ENCODE measurements around the gene ZNF283. TPM values are rescaled to one million over a fixed set of nuclear protein-coding genes. Genes with fewer than 3 reads are reported as not detected.

ZNF283 gene
- total RNA-seq, result 1 to 10 TPM; 5.2 to 8.1 TPM

- Mint-ChIP-seq H3K4me1 (ENCODE audit: low read depth) (peaks cover 16% of the 10 kb centered on the region), H3K4me3 (peak within 1 kb of the TSS; percentile 88), H3K9me3 (peaks cover 8% of the 10 kb centered on the region), H3K27ac (peak within 1 kb of the TSS; percentile 54), H3K36me3 (peaks cover 34% of the 10 kb centered on the region), H3K27me3 (no peaks in the 10 kb centered on the region)
- ChIA-PET POLR2A (interaction anchor here (0.7 kb wide), 1 partner anchor 1089 kb away, joined by 3 read pairs; no protein-coding TSS in a partner anchor), CTCF (interaction anchor here (0.6 to 1.6 kb wide), 3 partner anchors 18 to 673 kb away, joined by 3 to 4 read pairs (median 4); partner anchors contain the start of gene ZNF180)
- intact Hi-C loops (cut with micrococcal nuclease), result loop anchor here (1.0 to 2.0 kb wide), 5 partner anchors 74 to 674 kb away; partner anchors contain the start of genes ZNF180, ZNF221, ZNF284 and ZNF45
- peak; percentile 92 for DNase-seq
Measured at GRCh38 chr19:43826787-43827754, at the start of gene ZNF283. Gene ZNF283, plus strand, starts transcription at chr19:43827321. Its CDS starts 6,184 bp downstream, at chr19:43833505.

- H3K4me3 Mint-ChIP-seq, result peak overlapping the region; percentile 80
- H3K27ac Mint-ChIP-seq, result peak overlapping the region; percentile 92
- intact Hi-C loops (cut with micrococcal nuclease), result no loop called here
- no peak for DNase-seq
- CTCF ChIA-PET, result interaction anchor here (0.9 to 8.3 kb wide), 6 partner anchors 13 to 110 kb away, joined by 3 to 175 read pairs (median 8); no protein-coding TSS in a partner anchor
- H3K27me3 Mint-ChIP-seq, result no peaks in the 10 kb centered on the region
- peaks cover 61% of the 10 kb centered on the region for H3K4me1 Mint-ChIP-seq (ENCODE audit: low read depth)
- no peaks in the 10 kb centered on the region for H3K9me3 Mint-ChIP-seq
- peaks cover 48% of the 10 kb centered on the region for H3K36me3 Mint-ChIP-seq
- POLR2A ChIA-PET, result interaction anchor here (7.0 to 7.1 kb wide), 2 partner anchors 11 to 25 kb away, joined by 82 to 127 read pairs; partner anchors contain the start of gene SMG9
Measured at GRCh38 chr19:43778651-43779050, 48.5 kb upstream of the ZNF283 start.

- peak overlapping the region; percentile 92 for H3K27ac Mint-ChIP-seq
- H3K27me3 Mint-ChIP-seq, result no peaks in the 10 kb centered on the region
- peaks cover 64% of the 10 kb centered on the region for H3K4me1 Mint-ChIP-seq (ENCODE audit: low read depth)
- intact Hi-C loops (cut with micrococcal nuclease), result no loop called here
- no peak for DNase-seq
- peaks cover 45% of the 10 kb centered on the region for H3K36me3 Mint-ChIP-seq
- H3K9me3 Mint-ChIP-seq, result no peaks in the 10 kb centered on the region
- CTCF ChIA-PET, result interaction anchor here (0.9 to 8.3 kb wide), 6 partner anchors 13 to 111 kb away, joined by 3 to 175 read pairs (median 8); no protein-coding TSS in a partner anchor
- H3K4me3 Mint-ChIP-seq, result peak overlapping the region; percentile 80
- POLR2A ChIA-PET, result interaction anchor here (0.6 to 7.1 kb wide), 3 partner anchors 12 to 33 kb away, joined by 6 to 127 read pairs (median 82); partner anchors contain the start of gene SMG9
Measured at GRCh38 chr19:43779147-43779819, 47.8 kb upstream of the ZNF283 start.

- CTCF ChIA-PET, result interaction anchor here (0.7 to 8.3 kb wide), 5 partner anchors 14 to 111 kb away, joined by 3 to 175 read pairs (median 9); no protein-coding TSS in a partner anchor
- Mint-ChIP-seq H3K27me3 (no peaks in the 10 kb centered on the region), H3K4me3 (peak overlapping the region; percentile 80), H3K36me3 (peaks cover 42% of the 10 kb centered on the region), H3K4me1 (ENCODE audit: low read depth) (peaks cover 70% of the 10 kb centered on the region), H3K9me3 (no peaks in the 10 kb centered on the region), H3K27ac (peak overlapping the region; percentile 92)
- peak; percentile 38 for DNase-seq
- intact Hi-C loops (cut with micrococcal nuclease), result loop anchor here (10.0 kb wide), 1 partner anchor 315 kb away; the partner anchor contains the start of gene LYPD3
- POLR2A ChIA-PET, result interaction anchor here (0.6 to 7.1 kb wide), 5 partner anchors 13 to 111 kb away, joined by 6 to 127 read pairs (median 14); partner anchors contain the start of gene SMG9
Measured at GRCh38 chr19:43779820-43780219, 47.3 kb upstream of the ZNF283 start.

GRCh38 chr19:43780706-43781525, 46.2 kb upstream of the ZNF283 start, which contains the start of gene KCNN4:
Gene KCNN4, minus strand, starts transcription at chr19:43780973. Its CDS starts 112 bp downstream, at chr19:43780861.
- intact Hi-C loops (cut with micrococcal nuclease), result loop anchor here (1.0 to 10.0 kb wide), 5 partner anchors 16 to 316 kb away; partner anchors contain the start of genes LYPD3 and SMG9
- H3K4me1 Mint-ChIP-seq (ENCODE audit: low read depth), result peaks cover 67% of the 10 kb centered on the region
- peaks cover 32% of the 10 kb centered on the region for H3K36me3 Mint-ChIP-seq
- H3K9me3 Mint-ChIP-seq, result no peaks in the 10 kb centered on the region
- H3K27me3 Mint-ChIP-seq, result no peaks in the 10 kb centered on the region
- DNase-seq, result peak; percentile 91
- ChIA-PET CTCF (interaction anchor here (0.6 to 8.3 kb wide), 6 partner anchors 15 to 334 kb away, joined by 3 to 175 read pairs (median 12); no protein-coding TSS in a partner anchor), POLR2A (interaction anchor here (0.5 to 7.1 kb wide), 9 partner anchors 9 to 720 kb away, joined by 3 to 127 read pairs (median 3); partner anchors contain the start of genes SMG9 and ZNF180)
- H3K4me3 Mint-ChIP-seq, result peak within 1 kb of the TSS; percentile 80
- H3K27ac Mint-ChIP-seq, result peak within 1 kb of the TSS; percentile 92

- peak; percentile 77 for DNase-seq
- ChIA-PET POLR2A (interaction anchor here (0.5 to 7.1 kb wide), 6 partner anchors 15 to 376 kb away, joined by 3 to 127 read pairs (median 12); partner anchors contain the start of gene SMG9), CTCF (interaction anchor here (1.1 to 8.3 kb wide), 4 partner anchors 16 to 36 kb away, joined by 3 to 175 read pairs (median 18); no protein-coding TSS in a partner anchor)
- peaks cover 58% of the 10 kb centered on the region for H3K4me1 Mint-ChIP-seq (ENCODE audit: low read depth)
- H3K27me3 Mint-ChIP-seq, result no peaks in the 10 kb centered on the region
- peaks cover 27% of the 10 kb centered on the region for H3K36me3 Mint-ChIP-seq
- H3K27ac Mint-ChIP-seq, result peak overlapping the region; percentile 92
- no peaks in the 10 kb centered on the region for H3K9me3 Mint-ChIP-seq
- intact Hi-C loops (cut with micrococcal nuclease), result loop anchor here (1.0 to 10.0 kb wide), 5 partner anchors 16 to 317 kb away; partner anchors contain the start of genes LYPD3 and SMG9
- peak overlapping the region; percentile 80 for H3K4me3 Mint-ChIP-seq
Measured at GRCh38 chr19:43781630-43782310, 45.4 kb upstream of the ZNF283 start.

- intact Hi-C loops (cut with micrococcal nuclease), result loop anchor here (10.0 kb wide), 1 partner anchor 317 kb away; the partner anchor contains the start of gene LYPD3
- no peaks in the 10 kb centered on the region for H3K9me3 Mint-ChIP-seq
- H3K4me1 Mint-ChIP-seq (ENCODE audit: low read depth), result peaks cover 53% of the 10 kb centered on the region
- CTCF ChIA-PET, result interaction anchor here (1.1 to 8.3 kb wide), 4 partner anchors 16 to 36 kb away, joined by 3 to 175 read pairs (median 18); no protein-coding TSS in a partner anchor
- H3K4me3 Mint-ChIP-seq, result peak overlapping the region; percentile 33
- DNase-seq, result no peak
- POLR2A ChIA-PET, result interaction anchor here (1.2 to 7.1 kb wide), 5 partner anchors 15 to 114 kb away, joined by 3 to 127 read pairs (median 14); partner anchors contain the start of gene SMG9
- H3K27me3 Mint-ChIP-seq, result no peaks in the 10 kb centered on the region
- H3K27ac Mint-ChIP-seq, result peak overlapping the region; percentile 92
- H3K36me3 Mint-ChIP-seq, result peaks cover 23% of the 10 kb centered on the region
Measured at GRCh38 chr19:43782311-43782660, 44.8 kb upstream of the ZNF283 start.

- peaks cover 51% of the 10 kb centered on the region for H3K4me1 Mint-ChIP-seq (ENCODE audit: low read depth)
- H3K4me3 Mint-ChIP-seq, result peak overlapping the region; percentile 75
- intact Hi-C loops (cut with micrococcal nuclease), result loop anchor here (10.0 kb wide), 1 partner anchor 318 kb away; the partner anchor contains the start of gene LYPD3
- POLR2A ChIA-PET, result interaction anchor here (1.2 kb wide), 1 partner anchor 38 kb away, joined by 3 read pairs; no protein-coding TSS in a partner anchor
- CTCF ChIA-PET, result interaction anchor here (3.0 to 8.3 kb wide), 2 partner anchors 16 to 17 kb away, joined by 27 to 175 read pairs; no protein-coding TSS in a partner anchor
- H3K27ac Mint-ChIP-seq, result peak overlapping the region; percentile 92
- peaks cover 22% of the 10 kb centered on the region for H3K36me3 Mint-ChIP-seq
- no peaks in the 10 kb centered on the region for H3K9me3 Mint-ChIP-seq
- DNase-seq, result no peak
- no peaks in the 10 kb centered on the region for H3K27me3 Mint-ChIP-seq
Measured at GRCh38 chr19:43782689-43783231, 44.4 kb upstream of the ZNF283 start.

- Mint-ChIP-seq H3K4me3 (peak overlapping the region; percentile 75), H3K36me3 (peaks cover 15% of the 10 kb centered on the region), H3K9me3 (no peaks in the 10 kb centered on the region), H3K27me3 (no peaks in the 10 kb centered on the region), H3K27ac (peak overlapping the region; percentile 96), H3K4me1 (ENCODE audit: low read depth) (peaks cover 43% of the 10 kb centered on the region)
- DNase-seq, result no peak
- ChIA-PET POLR2A (interaction anchor here (1.4 to 1.8 kb wide), 2 partner anchors 17 to 31 kb away, joined by 4 to 6 read pairs; no protein-coding TSS in a partner anchor), CTCF (interaction anchor here (1.0 to 3.0 kb wide), 3 partner anchors 14 to 31 kb away, joined by 4 to 27 read pairs (median 20); no protein-coding TSS in a partner anchor)
- intact Hi-C loops (cut with micrococcal nuclease), result loop anchor here (10.0 kb wide), 1 partner anchor 319 kb away; the partner anchor contains the start of gene LYPD3
Measured at GRCh38 chr19:43783636-43784035, 43.5 kb upstream of the ZNF283 start.

Data from activated CD4-positive, alpha-beta memory T cell treated with anti-CD3 and anti-CD28 coated beads for 36 hours (primary cell).